ENCODE results near the gene CENPO.
A peak's percentile ranks its signal among the peaks of the same experiment; 100 is the strongest.

Gene CENPO

DNA sequence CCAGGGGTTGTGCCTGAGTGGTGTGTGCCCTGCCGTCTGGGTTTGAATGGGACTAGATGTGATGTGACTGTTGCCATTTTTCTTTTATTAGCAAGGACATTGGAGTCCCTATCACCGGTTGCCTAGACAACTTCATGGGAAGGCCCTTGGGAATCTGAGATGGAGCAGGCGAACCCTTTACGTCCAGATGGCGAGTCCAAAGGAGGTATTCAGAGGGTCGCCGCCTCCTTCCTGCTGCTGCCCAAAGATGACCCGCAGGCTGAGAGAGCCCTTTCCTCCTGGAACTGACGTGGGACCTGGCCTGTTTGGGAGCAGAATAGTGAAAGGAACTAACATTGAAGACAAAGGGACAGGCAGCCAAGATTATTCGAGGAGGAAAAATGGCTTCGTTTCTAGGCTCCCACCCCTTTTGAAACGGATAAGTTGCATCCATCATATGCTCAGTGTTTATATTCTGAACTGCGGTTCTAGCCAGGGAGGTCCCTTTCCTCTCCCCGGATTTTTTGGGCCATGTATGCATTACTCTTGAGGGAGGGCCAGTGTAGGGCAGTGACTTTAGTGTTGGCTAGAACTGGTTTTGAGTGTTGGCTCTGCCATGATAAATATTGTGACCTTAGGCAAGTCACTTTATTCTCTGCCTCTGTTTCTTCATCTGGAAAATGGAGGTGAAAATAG lies 673 bp downstream of the CENPO start:
- TF ChIP-seq, protein P1, sequence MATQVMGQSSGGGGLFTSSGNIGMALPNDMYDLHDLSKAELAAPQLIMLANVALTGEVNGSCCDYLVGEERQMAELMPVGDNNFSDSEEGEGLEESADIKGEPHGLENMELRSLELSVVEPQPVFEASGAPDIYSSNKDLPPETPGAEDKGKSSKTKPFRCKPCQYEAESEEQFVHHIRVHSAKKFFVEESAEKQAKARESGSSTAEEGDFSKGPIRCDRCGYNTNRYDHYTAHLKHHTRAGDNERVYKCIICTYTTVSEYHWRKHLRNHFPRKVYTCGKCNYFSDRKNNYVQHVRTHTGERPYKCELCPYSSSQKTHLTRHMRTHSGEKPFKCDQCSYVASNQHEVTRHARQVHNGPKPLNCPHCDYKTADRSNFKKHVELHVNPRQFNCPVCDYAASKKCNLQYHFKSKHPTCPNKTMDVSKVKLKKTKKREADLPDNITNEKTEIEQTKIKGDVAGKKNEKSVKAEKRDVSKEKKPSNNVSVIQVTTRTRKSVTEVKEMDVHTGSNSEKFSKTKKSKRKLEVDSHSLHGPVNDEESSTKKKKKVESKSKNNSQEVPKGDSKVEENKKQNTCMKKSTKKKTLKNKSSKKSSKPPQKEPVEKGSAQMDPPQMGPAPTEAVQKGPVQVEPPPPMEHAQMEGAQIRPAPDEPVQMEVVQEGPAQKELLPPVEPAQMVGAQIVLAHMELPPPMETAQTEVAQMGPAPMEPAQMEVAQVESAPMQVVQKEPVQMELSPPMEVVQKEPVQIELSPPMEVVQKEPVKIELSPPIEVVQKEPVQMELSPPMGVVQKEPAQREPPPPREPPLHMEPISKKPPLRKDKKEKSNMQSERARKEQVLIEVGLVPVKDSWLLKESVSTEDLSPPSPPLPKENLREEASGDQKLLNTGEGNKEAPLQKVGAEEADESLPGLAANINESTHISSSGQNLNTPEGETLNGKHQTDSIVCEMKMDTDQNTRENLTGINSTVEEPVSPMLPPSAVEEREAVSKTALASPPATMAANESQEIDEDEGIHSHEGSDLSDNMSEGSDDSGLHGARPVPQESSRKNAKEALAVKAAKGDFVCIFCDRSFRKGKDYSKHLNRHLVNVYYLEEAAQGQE (IDR thresholded peaks at IDR 0.05; ENCODE audit: insufficient read depth in 1 of 2, low read depth in 2 of 2, low read length in 2 of 2): no peak
- TF ChIP-seq POLR2AphosphoS5 (IDR thresholded peaks at IDR 0.05; ENCODE audit: low read depth, low read length) (no peak), FOXP2 (optimal IDR thresholded peaks at IDR 0.05; ENCODE audit: borderline replicate concordance, extremely low read depth, extremely low read length, insufficient read depth) (no peak), TAF1 (IDR thresholded peaks at IDR 0.05; ENCODE audit: borderline replicate concordance, insufficient read depth, low read length) (no peak), SIN3A (IDR thresholded peaks at IDR 0.05; ENCODE audit: borderline replicate concordance, insufficient read depth, low read length) (peak; percentile 64; the same call in 1 of the 2 replicates)

DNA sequence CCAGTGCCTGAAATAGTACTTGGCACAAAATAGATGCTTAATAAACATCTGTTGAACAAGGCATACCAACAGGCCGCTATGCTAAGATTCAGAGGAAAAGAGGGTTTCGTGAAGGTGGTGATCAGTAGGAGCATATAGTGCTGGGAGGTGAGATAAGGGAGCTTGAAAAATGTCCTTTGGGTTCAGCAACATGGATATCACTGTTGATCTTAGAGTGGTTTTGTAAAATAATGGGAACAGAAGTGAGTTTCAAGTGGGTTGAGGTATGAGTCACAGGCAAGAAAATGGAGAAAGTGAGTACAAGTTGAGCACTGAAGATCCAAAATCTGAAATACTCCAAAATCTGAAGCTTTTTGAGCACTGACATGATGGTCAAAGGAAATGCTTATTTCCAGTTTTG lies 4.4 kb downstream of the CENPO start:
- TF ChIP-seq POLR2AphosphoS5 (IDR thresholded peaks at IDR 0.05; ENCODE audit: low read depth, low read length): no peak
- TF ChIP-seq TAF1 (IDR thresholded peaks at IDR 0.05; ENCODE audit: borderline replicate concordance, insufficient read depth, low read length): no peak
- no peak for TF ChIP-seq SIN3A (IDR thresholded peaks at IDR 0.05; ENCODE audit: borderline replicate concordance, insufficient read depth, low read length)
- no peak for TF ChIP-seq FOXP2 (optimal IDR thresholded peaks at IDR 0.05; ENCODE audit: borderline replicate concordance, extremely low read depth, extremely low read length, insufficient read depth)
- TF ChIP-seq, protein P1 (IDR thresholded peaks at IDR 0.05; ENCODE audit: insufficient read depth in 1 of 2, low read depth in 2 of 2, low read length in 2 of 2): no peak

DNA sequence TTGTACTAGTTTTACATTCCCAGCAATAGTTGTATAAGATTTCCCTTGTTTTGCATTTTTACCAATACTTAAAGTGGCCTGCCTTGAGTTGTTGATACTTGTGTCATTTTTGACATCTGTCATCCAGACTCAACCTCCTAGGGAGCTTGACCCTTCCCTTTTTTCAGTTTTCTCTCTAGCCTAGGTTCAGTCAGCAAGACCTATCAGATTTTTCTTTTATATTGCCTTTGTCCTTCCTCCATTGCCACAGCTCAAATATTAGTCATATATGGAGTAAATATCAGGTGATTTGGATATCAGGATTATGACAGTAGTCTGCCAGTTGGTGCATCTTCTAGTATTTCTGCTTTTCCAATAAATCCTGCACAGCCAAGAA lies 13.4 kb downstream of the CENPO start:
- TF ChIP-seq, protein P1 (IDR thresholded peaks at IDR 0.05; ENCODE audit: insufficient read depth in 1 of 2, low read depth in 2 of 2, low read length in 2 of 2): no peak
- TF ChIP-seq POLR2AphosphoS5 (IDR thresholded peaks at IDR 0.05; ENCODE audit: low read depth, low read length) (no peak), TAF1 (IDR thresholded peaks at IDR 0.05; ENCODE audit: borderline replicate concordance, insufficient read depth, low read length) (no peak), FOXP2 (optimal IDR thresholded peaks at IDR 0.05; ENCODE audit: borderline replicate concordance, extremely low read depth, extremely low read length, insufficient read depth) (no peak), SIN3A (IDR thresholded peaks at IDR 0.05; ENCODE audit: borderline replicate concordance, insufficient read depth, low read length) (no peak)

DNA sequence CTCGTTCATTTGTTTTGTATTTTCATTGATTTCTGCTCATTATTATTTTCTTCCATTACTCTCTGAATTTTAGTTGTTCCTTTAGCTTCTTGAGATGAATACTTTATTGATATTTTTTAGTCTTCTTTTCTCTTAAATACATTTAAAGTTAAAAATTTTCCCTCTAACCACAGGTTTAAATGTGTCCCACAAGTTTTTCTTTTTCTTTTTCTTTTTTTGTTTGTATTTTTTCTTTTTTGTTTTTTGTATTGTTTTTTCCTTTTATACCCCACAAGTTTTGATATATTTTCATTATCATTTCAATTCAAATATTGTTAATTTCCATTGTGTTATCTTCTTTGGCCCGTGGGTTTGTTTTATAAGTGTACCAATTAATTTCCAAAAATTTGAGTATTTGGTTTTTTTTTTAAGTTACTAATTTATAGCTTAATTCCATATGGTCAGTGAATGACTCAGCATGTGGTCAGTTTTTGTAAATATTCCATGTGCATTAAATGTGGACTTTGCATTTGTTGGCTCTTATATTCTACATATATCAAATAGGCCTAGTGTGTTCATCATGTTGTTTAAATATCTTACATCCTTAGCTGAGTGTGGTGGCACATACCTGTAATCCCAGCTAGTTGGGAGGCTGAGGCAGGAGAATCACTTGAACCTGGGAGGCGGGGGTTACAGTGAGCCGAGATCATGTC lies 16.2 kb downstream of the CENPO start:
- TF ChIP-seq TAF1 (IDR thresholded peaks at IDR 0.05; ENCODE audit: borderline replicate concordance, insufficient read depth, low read length): no peak
- no peak for TF ChIP-seq POLR2AphosphoS5 (IDR thresholded peaks at IDR 0.05; ENCODE audit: low read depth, low read length)
- no peak for TF ChIP-seq SIN3A (IDR thresholded peaks at IDR 0.05; ENCODE audit: borderline replicate concordance, insufficient read depth, low read length)
- TF ChIP-seq, protein P1 (IDR thresholded peaks at IDR 0.05; ENCODE audit: insufficient read depth in 1 of 2, low read depth in 2 of 2, low read length in 2 of 2): no peak
- TF ChIP-seq FOXP2 (optimal IDR thresholded peaks at IDR 0.05; ENCODE audit: borderline replicate concordance, extremely low read depth, extremely low read length, insufficient read depth): no peak
